Measurements from ENCODE around the gene S100A5.

S100A5 gene

GRCh38 chr1:153493343-153493960, 47.3 kb downstream of the S100A5 start:
- Mint-ChIP-seq H3K27ac (no peak overlapping the region), H3K4me3 (no peak overlapping the region), H3K4me1 (ENCODE audit: low read depth) (no peaks in the 10 kb centered on the region), H3K9me3 (no peaks in the 10 kb centered on the region), H3K36me3 (ENCODE audit: low read depth) (no peaks in the 10 kb centered on the region), H3K27me3 (peaks cover 13% of the 10 kb centered on the region)

DNA sequence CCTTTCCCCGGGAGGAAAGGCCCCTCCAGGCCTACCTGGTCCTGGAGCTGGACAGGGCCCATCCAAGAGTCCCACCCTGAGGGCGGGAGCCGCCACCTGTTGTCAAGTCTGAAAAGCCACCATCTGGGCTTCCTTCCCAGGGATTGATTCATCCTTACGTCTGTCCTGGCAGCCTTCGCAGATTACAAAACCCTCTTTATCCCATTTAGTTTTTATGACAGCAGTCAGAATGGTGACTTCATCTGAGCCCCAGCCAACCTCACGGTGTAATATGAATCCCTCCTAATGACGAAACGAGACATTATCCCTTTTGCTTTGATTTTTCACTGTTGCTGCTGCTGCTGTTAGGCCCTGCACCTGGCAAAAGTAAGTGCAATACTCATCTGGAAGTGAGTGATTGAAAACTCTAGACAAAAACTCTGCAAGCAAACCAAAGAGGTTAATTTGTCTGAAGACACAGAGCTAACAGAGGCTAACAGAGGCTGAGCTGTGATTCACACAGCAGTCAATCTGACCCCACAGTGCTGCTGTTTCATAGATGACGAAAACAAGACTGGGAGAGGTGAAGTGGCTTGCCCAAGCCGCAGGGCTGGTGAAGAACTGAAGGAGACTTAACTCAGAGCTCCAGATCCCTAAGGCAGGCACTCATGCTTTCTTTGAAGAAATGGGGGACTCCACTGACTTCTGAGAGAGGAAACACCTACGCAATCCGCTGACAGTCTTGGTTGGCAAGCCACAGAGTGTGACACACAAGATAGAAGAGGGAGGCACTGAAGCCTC, 50.3 kb downstream of the S100A5 start:
- H3K36me3 Mint-ChIP-seq (ENCODE audit: low read depth), result no peaks in the 10 kb centered on the region
- H3K9me3 Mint-ChIP-seq, result no peaks in the 10 kb centered on the region
- H3K27me3 Mint-ChIP-seq, result peaks cover 14% of the 10 kb centered on the region
- no peak overlapping the region for H3K4me3 Mint-ChIP-seq
- H3K27ac Mint-ChIP-seq, result no peak overlapping the region
- H3K4me1 Mint-ChIP-seq (ENCODE audit: low read depth), result no peaks in the 10 kb centered on the region

DNA sequence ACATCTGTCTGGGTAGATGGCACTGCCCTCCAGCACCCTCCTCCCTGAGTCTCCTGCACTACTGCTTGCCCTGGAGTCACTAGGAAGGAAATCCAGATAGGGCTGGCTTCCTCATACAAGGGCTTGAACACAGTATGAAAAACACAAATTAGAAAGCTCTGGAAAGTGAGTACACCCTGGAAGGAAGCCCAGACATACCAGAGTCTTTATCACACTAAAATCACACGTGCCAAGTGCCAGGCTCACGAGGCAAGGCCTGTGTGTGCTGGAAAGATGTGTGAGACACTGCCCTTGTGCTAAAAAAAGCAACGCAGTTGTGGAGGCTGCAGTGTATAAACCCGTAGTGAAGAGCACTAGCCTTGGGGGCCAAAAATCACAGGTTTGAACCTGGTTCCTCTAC, 52.0 kb downstream of the S100A5 start:
- H3K4me3 Mint-ChIP-seq, result no peak overlapping the region

GRCh38 chr1:153487707-153488106, 53.0 kb downstream of the S100A5 start:
- H3K36me3 Mint-ChIP-seq (ENCODE audit: low read depth), result no peaks in the 10 kb centered on the region
- H3K27me3 Mint-ChIP-seq, result peaks cover 24% of the 10 kb centered on the region
- H3K9me3 Mint-ChIP-seq, result no peaks in the 10 kb centered on the region

More for the DNA sequence above, 52.0 kb downstream of the S100A5 start:
- peaks cover 18% of the 10 kb centered on the region for H3K27me3 Mint-ChIP-seq
- no peak overlapping the region for H3K27ac Mint-ChIP-seq
- H3K36me3 Mint-ChIP-seq (ENCODE audit: low read depth), result no peaks in the 10 kb centered on the region
- no peaks in the 10 kb centered on the region for H3K4me1 Mint-ChIP-seq (ENCODE audit: low read depth)
- no peaks in the 10 kb centered on the region for H3K9me3 Mint-ChIP-seq

More at GRCh38 chr1:153487707-153488106, 53.0 kb downstream of the S100A5 start:
- Mint-ChIP-seq H3K4me1 (ENCODE audit: low read depth) (no peaks in the 10 kb centered on the region), H3K27ac (no peak overlapping the region), H3K4me3 (no peak overlapping the region)

Measured in stimulated activated naive CD8-positive, alpha-beta T cell treated with anti-CD3 and anti-CD28 coated beads, Interleukin-15, Interleukin-2, amounts not matched to agents 100 ng/mL and 50 ng/mL, for 24 hours (primary cell).